ENCODE measurements around the gene SLC4A8. TPM values are rescaled to one million over a fixed set of nuclear protein-coding genes. Genes with fewer than 3 reads are reported as not detected.

The SLC4A8 gene
- total RNA-seq, 1 donor from 2014 or later: 1.0 TPM

GRCh38 chr12:51381226-51382079 lies 43.2 kb upstream of the SLC4A8 start:
- TF ChIP-seq CTCF (IDR thresholded peaks at IDR 0.05; ENCODE audit: insufficient read depth, low read length, poor library complexity, severe bottlenecking): no peak
- no peak for DNase-seq (ENCODE audit: low read depth)
- H3K36me3 ChIP-seq (ENCODE audit: control insufficient read depth, insufficient read depth, low read length): no peaks in the 10 kb centered on the region
- no peaks in the 10 kb centered on the region for H3K27me3 ChIP-seq (ENCODE audit: control insufficient read depth, insufficient read depth, low read length)
- H3K4me3 ChIP-seq (ENCODE audit: low read depth, low read length): no peak overlapping the region

DNA sequence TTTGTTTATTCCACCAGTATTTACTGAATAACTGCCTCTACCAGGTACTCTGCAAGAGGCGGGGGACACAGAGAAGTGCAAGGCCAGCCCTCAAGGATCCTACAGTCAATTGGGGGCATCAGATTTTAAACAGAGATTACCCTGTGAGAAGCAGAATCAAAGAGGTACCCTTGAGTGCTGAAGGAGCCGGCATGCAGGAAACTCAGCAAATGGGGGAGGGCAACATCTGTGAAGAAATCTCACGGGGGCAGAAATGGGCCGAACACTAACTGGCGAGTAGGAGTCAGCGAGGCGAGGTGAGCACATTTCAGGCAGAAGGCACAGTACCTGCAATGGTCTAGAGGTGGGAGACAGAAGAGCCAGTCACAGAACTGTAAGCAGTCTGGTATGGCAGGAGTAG lies 42.5 kb upstream of the SLC4A8 start:
- no peaks in the 10 kb centered on the region for H3K27me3 ChIP-seq (ENCODE audit: control insufficient read depth, insufficient read depth, low read length)
- no peaks in the 10 kb centered on the region for H3K36me3 ChIP-seq (ENCODE audit: control insufficient read depth, insufficient read depth, low read length)
- TF ChIP-seq CTCF (IDR thresholded peaks at IDR 0.05; ENCODE audit: insufficient read depth, low read length, poor library complexity, severe bottlenecking): no peak
- no peak overlapping the region for H3K4me3 ChIP-seq (ENCODE audit: low read depth, low read length)
- DNase-seq (ENCODE audit: low read depth): no peak

DNA sequence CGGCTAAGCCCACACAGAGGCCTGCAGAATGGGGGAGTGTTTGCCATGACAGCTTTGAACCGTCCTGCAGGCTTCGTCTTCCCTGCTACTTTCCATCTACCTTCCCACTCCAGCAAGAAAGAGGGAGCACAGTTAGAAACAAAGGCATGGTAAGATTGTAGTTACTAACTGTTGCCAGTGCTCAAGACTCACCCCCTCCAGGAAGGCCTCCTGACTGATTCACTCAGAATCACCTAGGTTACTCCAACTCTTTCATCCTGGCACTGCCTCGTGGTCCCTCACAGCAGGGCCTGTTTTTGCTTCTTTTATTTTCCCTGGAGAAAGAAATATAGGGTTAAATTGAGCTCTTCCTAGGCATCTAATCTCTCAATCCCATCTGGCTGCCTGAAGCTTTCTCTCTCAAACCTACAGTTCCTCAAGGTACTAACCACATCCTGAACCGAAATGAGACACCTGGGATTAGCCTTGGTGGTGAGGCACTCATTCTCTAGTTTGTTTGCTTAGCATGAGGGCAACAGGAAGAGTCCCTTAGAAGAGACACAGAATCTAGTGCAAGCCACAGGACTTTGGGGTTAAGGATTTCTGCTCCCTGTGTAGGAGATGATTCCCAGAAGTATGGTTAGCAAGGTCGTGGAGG lies 41.2 kb upstream of the SLC4A8 start:
- H3K27me3 ChIP-seq (ENCODE audit: control insufficient read depth, insufficient read depth, low read length): no peaks in the 10 kb centered on the region
- no peak for TF ChIP-seq CTCF (IDR thresholded peaks at IDR 0.05; ENCODE audit: insufficient read depth, low read length, poor library complexity, severe bottlenecking)
- no peak for DNase-seq (ENCODE audit: low read depth)
- H3K36me3 ChIP-seq (ENCODE audit: control insufficient read depth, insufficient read depth, low read length): no peaks in the 10 kb centered on the region
- H3K4me3 ChIP-seq (ENCODE audit: low read depth, low read length): no peak overlapping the region

GRCh38 chr12:51386351-51386750 lies 38.3 kb upstream of the SLC4A8 start:
- no peaks in the 10 kb centered on the region for H3K36me3 ChIP-seq (ENCODE audit: control insufficient read depth, insufficient read depth, low read length)

DNA sequence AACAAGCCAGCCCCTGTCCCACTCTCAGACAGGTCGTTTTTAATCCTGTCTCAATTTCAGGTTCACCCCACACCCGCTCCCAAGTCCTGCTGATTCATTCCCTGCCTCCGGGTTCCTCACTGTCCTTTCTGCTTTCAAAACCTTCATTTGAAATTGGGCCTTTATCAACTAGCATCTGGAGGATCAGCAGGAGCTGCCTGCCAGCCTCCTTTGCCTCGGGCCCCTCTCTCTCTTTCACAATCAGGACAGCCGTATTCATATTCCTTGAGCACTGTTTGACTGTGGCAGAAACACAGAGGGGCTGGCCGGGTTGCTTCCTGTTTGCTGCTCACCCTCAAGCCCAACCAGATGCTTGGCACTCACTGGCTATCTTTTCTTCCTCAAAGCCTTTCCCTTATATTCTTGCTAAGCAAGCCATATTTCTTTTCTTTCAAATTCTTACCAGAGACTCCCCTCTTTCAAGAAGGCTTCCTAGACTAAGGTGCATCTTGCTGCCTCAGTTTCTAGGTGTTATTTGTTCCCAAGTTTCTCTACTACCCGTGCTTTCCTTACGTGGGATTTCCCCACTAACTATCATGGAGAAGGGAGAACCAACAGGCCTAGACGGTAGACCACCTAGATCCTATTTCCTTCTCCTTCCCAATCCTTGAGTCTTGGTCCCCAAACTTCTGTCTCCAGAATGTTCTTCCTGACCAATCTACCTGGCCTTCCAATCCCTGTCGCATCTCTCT lies 36.4 kb upstream of the SLC4A8 start:
- Histone ChIP-seq H3K4me3 (ENCODE audit: low read depth, low read length) (no peak overlapping the region), H3K27me3 (ENCODE audit: control insufficient read depth, insufficient read depth, low read length) (no peaks in the 10 kb centered on the region), H3K36me3 (ENCODE audit: control insufficient read depth, insufficient read depth, low read length) (no peaks in the 10 kb centered on the region)
- no peak for TF ChIP-seq CTCF (IDR thresholded peaks at IDR 0.05; ENCODE audit: insufficient read depth, low read length, poor library complexity, severe bottlenecking)
- no peak for DNase-seq (ENCODE audit: low read depth)

More at GRCh38 chr12:51386351-51386750, 38.3 kb upstream of the SLC4A8 start:
- no peak overlapping the region for H3K4me3 ChIP-seq (ENCODE audit: low read depth, low read length)
- no peak for TF ChIP-seq CTCF (IDR thresholded peaks at IDR 0.05; ENCODE audit: insufficient read depth, low read length, poor library complexity, severe bottlenecking)
- DNase-seq (ENCODE audit: low read depth): no peak
- H3K27me3 ChIP-seq (ENCODE audit: control insufficient read depth, insufficient read depth, low read length): no peaks in the 10 kb centered on the region
